IMR-90 (cell line): ENCODE measurements around the gene SIK2. TPM values are rescaled to one million over a fixed set of nuclear protein-coding genes. Genes with fewer than 3 reads are reported as not detected.

Experiments used
- ATAC-seq: fragments of 200-7000 bp; cut with Tn5 transposase; 2 replicates; pipeline ENCODE4 v1.9.1; 2020; ENCODE audit warnings: low read depth, mild to moderate bottlenecking, moderate library complexity
- BruUV-seq: library from RNA; stranded (reverse); fragments of 400-500 nt; replicated peaks from 2 replicates; lab custom pipeline; 2021; lab: Mats Ljungman, UMichigan
- CTCF ChIA-PET: fragments of 300-600 bp; formaldehyde crosslinking; extraction: SDS; loops from one replicate; lab custom pipeline; 2021; ENCODE audit warnings: antibody characterized with exemption; lab: Yijun Ruan, JAX
- POLR2A ChIA-PET: fragments of 300-600 bp; sonication (Branson Sonifier 250); formaldehyde crosslinking; loops from one replicate; lab custom pipeline; 2022; ENCODE audit warnings: antibody characterized with exemption; ENCODE audit not compliant: unreplicated experiment; lab: Charles Lee
- DNase-seq: peaks from one replicate; pipeline ENCODE4 v3.0.0; 2013
- H2AFZ ChIP-seq: replicated peaks from 2 replicates; pipeline ENCODE3; 2013; ENCODE audit warnings: low read length, mild to moderate bottlenecking; ENCODE audit not compliant: poor library complexity
- H2AK5ac ChIP-seq: 2 replicates; pipeline ENCODE4 v1.6.1; 2013; ENCODE audit warnings: low read depth, low read length, inconsistent platforms
- H2AK9ac ChIP-seq: replicated peaks from 2 replicates; pipeline ENCODE3; 2013; ENCODE audit warnings: mild to moderate bottlenecking, low read depth, low read length, moderate library complexity; ENCODE audit not compliant: poor library complexity
- H2BK120ac ChIP-seq: 2 replicates; pipeline ENCODE4 v1.6.1; 2013; ENCODE audit warnings: low read depth, low read length, inconsistent platforms
- H2BK15ac ChIP-seq: 3 replicates; pipeline ENCODE4 v1.6.1; 2013; ENCODE audit warnings: low read depth, low read length, inconsistent platforms
- H2BK20ac ChIP-seq: 2 replicates; pipeline ENCODE4 v1.6.1; 2013; ENCODE audit warnings: low read depth, mild to moderate bottlenecking, inconsistent platforms, low read length, moderate library complexity
- H2BK5ac ChIP-seq: 2 replicates; pipeline ENCODE4 v1.6.1; 2013; ENCODE audit warnings: mild to moderate bottlenecking, low read depth, low read length, inconsistent platforms; ENCODE audit not compliant: poor library complexity, severe bottlenecking
- H3K14ac ChIP-seq: replicated peaks from 2 replicates; pipeline ENCODE4 v1.6.1; 2013; ENCODE audit warnings: low read depth, low read length, inconsistent platforms
- H3K18ac ChIP-seq: 2 replicates; pipeline ENCODE4 v1.6.1; 2013; ENCODE audit warnings: low read depth, low read length, control low read depth
- H3K23ac ChIP-seq: 2 replicates; pipeline ENCODE4 v1.6.1; 2013; ENCODE audit warnings: low read depth, low read length, inconsistent platforms
- H3K27ac ChIP-seq: 2 replicates; pipeline ENCODE4 v1.5.1; 2013; ENCODE audit warnings: mild to moderate bottlenecking, control low read depth, low read length; ENCODE audit not compliant: insufficient read depth
- H3K27me3 ChIP-seq: 2 replicates; pipeline ENCODE4 v1.6.1; 2013; ENCODE audit warnings: low read length; ENCODE audit not compliant: control insufficient read depth, insufficient read depth
- H3K36me3 ChIP-seq: 2 replicates; pipeline ENCODE4 v1.6.1; 2013; ENCODE audit warnings: low read length, mixed read lengths; ENCODE audit not compliant: control insufficient read depth, insufficient read depth
- H3K4ac ChIP-seq: 2 replicates; pipeline ENCODE4 v1.6.1; 2013; ENCODE audit warnings: low read depth, low read length, inconsistent platforms
- H3K4me1 ChIP-seq: 2 replicates; pipeline ENCODE4 v1.6.1; 2013; ENCODE audit warnings: low read length, mixed read lengths; ENCODE audit not compliant: control insufficient read depth, insufficient read depth
- H3K4me2 ChIP-seq: 2 replicates; pipeline ENCODE4 v1.6.1; 2013; ENCODE audit warnings: low read depth, mild to moderate bottlenecking, control low read depth, low read length, moderate library complexity
- H3K4me3 ChIP-seq: 2 replicates; pipeline ENCODE4 v1.5.1; 2013; ENCODE audit warnings: low read depth, mild to moderate bottlenecking, control low read depth, low read length, moderate library complexity; ENCODE audit not compliant: insufficient read depth
- H3K56ac ChIP-seq: 2 replicates; pipeline ENCODE4 v1.6.1; 2013; ENCODE audit warnings: low read length, inconsistent platforms; ENCODE audit not compliant: insufficient read depth; ENCODE audit errors: extremely low read depth
- H3K79me1 ChIP-seq, 2 experiments: 2 replicates each; pipeline ENCODE4 v1.6.1; 2013; ENCODE audit warnings: low read length in 2 of 2, inconsistent platforms in 1 of 2, low read depth in 1 of 2
- H3K9ac ChIP-seq: 2 replicates; pipeline ENCODE4 v1.6.1; 2013; ENCODE audit warnings: low read depth, low read length, control low read depth
- H3K9me1 ChIP-seq: 2 replicates; pipeline ENCODE4 v1.6.1; 2013; ENCODE audit warnings: low read length, inconsistent platforms; ENCODE audit not compliant: insufficient read depth
- H3K9me3 ChIP-seq: 2 replicates; pipeline ENCODE4 v1.6.1; 2013; ENCODE audit warnings: low read length; ENCODE audit not compliant: control insufficient read depth, insufficient read depth
- H4K20me1 ChIP-seq: 2 replicates; pipeline ENCODE4 v1.6.1; 2013; ENCODE audit warnings: low read length, inconsistent platforms; ENCODE audit not compliant: insufficient read depth
- H4K5ac ChIP-seq: 2 replicates; pipeline ENCODE4 v1.6.1; 2013; ENCODE audit warnings: mild to moderate bottlenecking, low read depth, low read length, control low read depth
- H4K8ac ChIP-seq, 2 experiments: 2 replicates each; pipeline ENCODE4 v1.6.1; 2013; ENCODE audit warnings: low read depth in 2 of 2, low read length in 2 of 2, control low read depth in 1 of 2, inconsistent platforms in 1 of 2
- H4K91ac ChIP-seq: 2 replicates; pipeline ENCODE4 v1.6.1; 2013; ENCODE audit warnings: low read depth, low read length, inconsistent platforms; ENCODE audit not compliant: insufficient read depth
- BHLHE40 ChIP-seq: fragments of 150-350 bp; IDR thresholded peaks from 2 replicates; pipeline ENCODE4 v1.6.1; 2016; ENCODE audit warnings: mild to moderate bottlenecking, low read depth, low read length
- CEBPB ChIP-seq: IDR thresholded peaks from 2 replicates; pipeline ENCODE4 v1.6.1; 2012; ENCODE audit warnings: low read depth, low read length, improper control_type of control experiment
- CHD1 ChIP-seq: IDR thresholded peaks from 2 replicates; pipeline ENCODE4 v1.6.1; 2012; ENCODE audit warnings: low read depth, low read length, improper control_type of control experiment
- CTCF ChIP-seq: conservative IDR thresholded peaks from 2 replicates; pipeline ENCODE4 v1.5.1; 2012; ENCODE audit warnings: mild to moderate bottlenecking, low read depth, low read length, improper control_type of control experiment
- ELK1 ChIP-seq: fragments of 150-350 bp; IDR thresholded peaks from 2 replicates; pipeline ENCODE4 v1.6.1; 2016; ENCODE audit warnings: low read depth, mild to moderate bottlenecking, low read length, moderate library complexity, borderline replicate concordance
- MAZ ChIP-seq: IDR thresholded peaks from 2 replicates; pipeline ENCODE4 v1.6.1; 2012; ENCODE audit warnings: low read depth, mild to moderate bottlenecking, low read length, improper control_type of control experiment, moderate library complexity, borderline replicate concordance
- MXI1 ChIP-seq: IDR thresholded peaks from 2 replicates; pipeline ENCODE4 v1.6.1; 2012; ENCODE audit warnings: low read depth, mild to moderate bottlenecking, low read length, moderate library complexity, borderline replicate concordance
- NFE2L2 ChIP-seq: fragments of 150-350 bp; IDR thresholded peaks from 2 replicates; pipeline ENCODE4 v1.6.1; 2016; ENCODE audit warnings: low read depth, mild to moderate bottlenecking, low read length
- RAD21 ChIP-seq: IDR thresholded peaks from 2 replicates; pipeline ENCODE4 v1.6.1; 2012; ENCODE audit warnings: low read length, improper control_type of control experiment
- RCOR1 ChIP-seq: IDR thresholded peaks from 2 replicates; pipeline ENCODE4 v1.6.1; 2012; ENCODE audit warnings: mild to moderate bottlenecking, low read length, improper control_type of control experiment; ENCODE audit not compliant: insufficient replicate concordance
- RFX5 ChIP-seq: IDR thresholded peaks from 2 replicates; pipeline ENCODE4 v1.8.0; 2012; ENCODE audit warnings: low read depth, mild to moderate bottlenecking, low read length, moderate library complexity
- SMC3 ChIP-seq: fragments of 150-350 bp; IDR thresholded peaks from 2 replicates; pipeline ENCODE4 v1.6.1; 2016; ENCODE audit warnings: low read depth, mild to moderate bottlenecking, antibody characterized with exemption, low read length, moderate library complexity
- USF2 ChIP-seq: fragments of 150-350 bp; IDR thresholded peaks from 2 replicates; pipeline ENCODE4 v1.6.1; 2017; ENCODE audit warnings: mild to moderate bottlenecking, antibody characterized with exemption, low read length, low read depth
- WGBS, 2 experiments: methylation state at CpG; one replicate each; pipeline versions ENCODE4 v1.1.5 to v1.1.7; 2013; ENCODE audit warnings: missing lambda C conversion rate in 2 of 2; ENCODE audit not compliant: insufficient read length in 1 of 2; ENCODE audit errors: extremely low coverage in 2 of 2; 5-methylcytosine and 5-hydroxymethylcytosine counted together
- dilution Hi-C: fragments of 300-500 bp; cut with HindIII; formaldehyde crosslinking; loops from one replicate; pipeline ENCODE4 v1.14.3; 2018; ENCODE audit warnings: low sequenced_read_pairs; ENCODE audit not compliant: unreplicated experiment
- in situ Hi-C: fragments of 300-500 bp; cut with MboI; formaldehyde crosslinking; loops from 3 replicates; pipeline ENCODE4 v1.14.3; 2019; ENCODE audit warnings: low sequenced_read_pairs, inconsistent platforms, mixed read lengths
- intact Hi-C: fragments of 100-400 bp; cut with micrococcal nuclease; formaldehyde crosslinking; loops from 2 replicates; pipeline ENCODE4 v1.10.0; 2022
- polyA plus RNA-seq, 3 experiments: library from polyadenylated mRNA; depleted of rRNA; stranded (reverse); fragments of >200 nt; gene quantifications; 2 replicates each; pipeline ENCODE4 v1.2.3, GENCODE V29; 2012; ENCODE audit warnings: low replicate concordance in 1 of 3
- total RNA-seq: library from RNA; depleted of rRNA; stranded (reverse); fragments of >200 nt; gene quantifications from 2 replicates; pipeline ENCODE4 v1.2.3, GENCODE V29; 2012

The SIK2 gene
- total and polyA plus RNA-seq, 2 of the 4 experiments (the other 2 are of a cell fraction), result 7.9 to 10.4 TPM

- Histone ChIP-seq H2BK120ac (peak overlapping the region; percentile 63), H3K56ac (no peak overlapping the region), H3K27me3 (no peaks in the 10 kb centered on the region), H2AK9ac (peak overlapping the region; percentile 10), H2BK15ac (no peak overlapping the region; the same call in 2 of the 3 replicates), H2BK20ac (peak overlapping the region; percentile 46; the same call in 1 of the 2 replicates), H3K23ac (peak overlapping the region; percentile 63; the same call in 1 of the 2 replicates), H3K18ac (peak overlapping the region; percentile 78), H4K20me1 (no peaks in the 10 kb centered on the region), H3K36me3 (peaks cover 4% of the 10 kb centered on the region), H3K4me2 (no peak overlapping the region), H3K4me1 (peaks cover 17% of the 10 kb centered on the region), H3K79me1 (peaks cover 26 to 41% of the 10 kb centered on the region in 2 experiments), H3K14ac (peak overlapping the region; percentile 38; the same call in 1 of the 2 replicates), H3K4ac (peak overlapping the region; percentile 63; the same call in 1 of the 2 replicates), H4K5ac (no peak overlapping the region; the same call in 1 of the 2 replicates), H3K4me3 (no peak overlapping the region), H3K9ac (no peak overlapping the region), H3K27ac (peak overlapping the region; percentile 29; the same call in 1 of the 2 replicates), H2BK5ac (no peak overlapping the region), H3K9me1 (peaks cover 14% of the 10 kb centered on the region), H3K9me3 (no peaks in the 10 kb centered on the region), H2AFZ (no peak overlapping the region), H2AK5ac (peak overlapping the region; percentile 79), H4K91ac (peak overlapping the region; percentile 44; the same call in 1 of the 2 replicates), H4K8ac (no peak overlapping the region; a peak in 1 of 4 replicates)
- TF ChIP-seq RAD21, result no peak
- TF ChIP-seq MAZ, result no peak
- no peak for TF ChIP-seq NFE2L2
- TF ChIP-seq CTCF, result no peak
- TF ChIP-seq MXI1, result no peak
- TF ChIP-seq RFX5, result no peak
- no peak for TF ChIP-seq CEBPB
- no peak for TF ChIP-seq SMC3
- TF ChIP-seq USF2, result no peak
- TF ChIP-seq CHD1, result no peak
- TF ChIP-seq ELK1, result no peak
- no peak for TF ChIP-seq BHLHE40
- no peak for TF ChIP-seq RCOR1
- no CpG with 5 or more reads among the region's 1 CpG for WGBS, 2 experiments
- intact Hi-C loops, result loop anchor here (5.0 to 10.0 kb wide), 2 partner anchors 79 to 93 kb away; partner anchors contain the start of gene SIK2
- ATAC-seq, result no peak
- no TSS peak for BruUV-seq
- in situ Hi-C loops, result no loop called here
- dilution Hi-C loops, result no loop called here
- ChIA-PET CTCF (no interaction called here), POLR2A (no interaction called here)
- DNase-seq, result no peak
These were observed 95.7 kb downstream of the SIK2 start for GRCh38 chr11:111697933-111698371.
